Frontal cortex (tissue), 4 donors: Measurements from ENCODE around the gene EML4. TPM values are rescaled to one million over a fixed set of nuclear protein-coding genes. Genes with fewer than 3 reads are reported as not detected.

Experiments
- DNase-seq, 2 donors: peaks; one replicate each; pipeline ENCODE4 v3.0.0; 2012; ENCODE audit warnings: low spot score in 2 of 2
- FAIRE-seq: peaks from 2 replicates; lab custom pipeline; 2012; peaks lifted over from hg19 to GRCh38; lab: Jason Lieb, UNC
- total RNA-seq: library from RNA; depleted of rRNA; stranded (reverse); fragments of >200 nt; gene quantifications from one replicate; pipeline ENCODE4 v1.2.3, GENCODE V29; 2014
- donor health status: control.
- donor health status: control.
- donor health status: control.

EML4 gene
- total RNA-seq, 1 donor from 2014 or later = 33.8 TPM

DNA sequence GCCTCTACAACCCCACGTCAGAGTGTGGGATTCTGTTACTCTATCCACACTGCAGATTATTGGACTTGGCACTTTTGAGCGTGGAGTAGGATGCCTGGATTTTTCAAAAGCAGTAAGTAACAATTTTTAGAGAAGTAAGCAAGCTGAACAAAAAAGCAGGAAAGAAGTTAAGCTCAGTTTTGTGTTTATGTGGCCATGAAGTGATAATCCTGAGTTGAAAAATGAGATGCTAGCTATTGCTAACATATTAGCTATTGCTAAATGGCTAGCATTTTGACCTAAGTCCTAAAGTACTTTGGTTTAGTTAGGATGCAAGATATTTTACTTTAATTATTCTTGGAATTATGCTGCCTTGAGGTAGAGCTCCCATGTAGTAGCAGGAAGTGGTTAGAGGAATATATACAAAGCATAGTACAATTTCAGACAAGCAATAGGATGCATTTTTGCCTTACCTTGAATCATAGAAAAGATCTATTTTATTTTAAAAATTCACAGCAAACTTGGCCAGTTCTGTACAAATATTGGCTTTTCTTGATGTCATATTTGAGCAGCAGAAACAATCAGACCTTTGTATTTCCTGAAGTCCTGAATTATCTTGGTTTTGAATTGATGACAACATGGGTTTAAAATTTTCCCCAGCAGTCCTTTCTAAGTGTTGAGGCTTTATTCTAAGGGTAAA, 117.3 kb downstream of the EML4 start:
- no peak for FAIRE-seq

GRCh38 chr2:42288811-42289210, 119.7 kb downstream of the EML4 start:
- DNase-seq (no peak), FAIRE-seq (no peak)

More for the DNA sequence above, 117.3 kb downstream of the EML4 start:
- no peak for DNase-seq

DNA sequence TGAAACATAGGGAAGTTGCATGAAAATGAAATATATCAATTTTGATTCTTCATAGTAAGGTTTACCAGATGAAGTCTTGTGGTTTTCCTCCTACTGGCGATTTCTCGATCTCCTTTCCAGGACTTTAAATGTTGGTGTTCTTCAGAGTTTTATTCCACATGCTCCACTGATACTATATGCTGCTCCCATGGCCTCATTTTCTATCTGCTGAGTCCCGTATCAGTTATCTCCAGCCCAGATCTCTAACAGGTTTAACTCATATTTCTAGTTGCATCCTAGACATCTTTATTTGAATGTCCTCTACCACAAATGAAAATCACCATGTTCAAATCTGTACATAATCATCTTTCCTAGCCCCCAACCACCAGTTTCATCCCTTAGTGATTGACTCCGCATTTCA, 120.1 kb downstream of the EML4 start:
- DNase-seq (no peak), FAIRE-seq (no peak)

- FAIRE-seq (no peak), DNase-seq (no peak)
Observed at GRCh38 chr2:42290005-42290404, 120.9 kb downstream of the EML4 start.

- DNase-seq = no peak
- no peak for FAIRE-seq
Observed at GRCh38 chr2:42293019-42293418, 123.9 kb downstream of the EML4 start.

GRCh38 chr2:42296226-42296625, 127.1 kb downstream of the EML4 start:
- DNase-seq = no peak
- no peak for FAIRE-seq

- DNase-seq (no peak), FAIRE-seq (no peak)
Observed at GRCh38 chr2:42297322-42297936, 128.3 kb downstream of the EML4 start.

DNA sequence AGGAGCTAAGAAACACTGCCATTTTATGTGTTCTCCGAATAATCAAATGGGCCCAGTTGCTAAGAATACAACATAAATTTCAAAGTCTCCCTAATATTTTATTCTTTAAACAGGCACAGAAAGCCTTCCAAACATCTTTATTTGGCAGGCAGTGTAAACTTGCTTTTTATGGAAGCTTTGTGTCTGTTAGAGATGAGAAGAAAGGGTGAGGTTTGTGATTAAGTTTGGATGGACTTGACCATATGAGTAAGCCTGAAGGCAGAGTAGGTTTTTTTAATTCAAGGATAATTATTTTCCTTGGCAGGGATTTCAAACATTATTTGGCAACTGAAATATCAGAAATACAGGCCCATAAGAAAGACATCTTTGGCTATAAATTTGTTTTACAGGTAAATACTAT, 129.0 kb downstream of the EML4 start:
- FAIRE-seq (no peak), DNase-seq (no peak)

DNA sequence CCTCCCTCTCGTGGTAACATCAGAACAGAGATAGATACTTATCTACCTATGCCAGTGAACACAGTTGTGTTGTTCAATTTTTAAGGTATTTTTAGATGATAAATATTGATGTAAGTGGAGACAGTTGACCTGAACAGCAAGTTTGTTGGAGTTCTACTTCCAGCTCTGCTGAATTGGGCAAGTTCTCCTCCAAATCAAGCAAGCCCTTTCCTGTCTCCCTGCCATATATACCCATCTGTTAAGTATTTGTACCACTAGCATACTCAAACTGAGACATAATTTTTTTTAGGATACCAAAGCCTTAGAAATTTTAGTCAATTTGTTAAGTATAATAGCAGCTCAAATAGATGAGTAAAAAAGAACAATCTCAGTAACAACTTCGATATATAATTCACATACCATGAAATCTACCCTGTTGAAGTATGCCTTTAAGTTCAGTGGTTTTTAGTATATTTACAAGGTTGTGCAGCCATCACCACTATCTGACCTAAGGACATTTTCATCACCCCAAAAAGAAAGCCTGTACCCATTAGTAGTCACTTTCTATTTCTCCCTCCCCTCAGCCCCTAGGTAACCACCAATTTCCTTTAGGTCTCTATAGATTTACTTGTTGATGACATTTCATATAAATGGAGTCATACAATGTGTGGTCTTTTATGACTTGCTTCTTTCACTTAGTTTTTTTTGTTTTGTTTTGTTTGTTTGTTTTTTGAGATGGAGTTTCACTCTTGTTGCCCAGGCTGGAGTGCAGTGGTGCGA, 130.0 kb downstream of the EML4 start:
- DNase-seq = no peak
- no peak for FAIRE-seq

DNA sequence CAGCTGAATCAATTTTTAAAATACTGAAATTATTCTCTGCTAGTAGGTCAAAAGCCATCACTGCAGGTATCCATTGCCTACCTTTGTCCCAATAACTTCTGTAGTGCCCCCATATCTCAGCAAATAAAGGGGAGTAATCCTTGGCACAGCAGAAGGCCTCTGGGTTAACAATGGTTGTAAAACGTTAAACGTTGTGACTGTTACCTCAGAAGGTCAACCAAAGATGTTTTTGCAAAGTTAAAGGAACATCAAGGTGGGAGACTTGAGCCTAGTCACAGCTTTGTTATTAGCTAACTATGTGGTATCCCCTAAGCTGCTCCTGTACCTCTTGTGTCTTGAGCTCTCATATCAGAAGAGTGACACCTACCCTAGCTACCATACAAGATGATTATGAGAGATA, 131.4 kb downstream of the EML4 start:
- DNase-seq = no peak
- FAIRE-seq = no peak

DNA sequence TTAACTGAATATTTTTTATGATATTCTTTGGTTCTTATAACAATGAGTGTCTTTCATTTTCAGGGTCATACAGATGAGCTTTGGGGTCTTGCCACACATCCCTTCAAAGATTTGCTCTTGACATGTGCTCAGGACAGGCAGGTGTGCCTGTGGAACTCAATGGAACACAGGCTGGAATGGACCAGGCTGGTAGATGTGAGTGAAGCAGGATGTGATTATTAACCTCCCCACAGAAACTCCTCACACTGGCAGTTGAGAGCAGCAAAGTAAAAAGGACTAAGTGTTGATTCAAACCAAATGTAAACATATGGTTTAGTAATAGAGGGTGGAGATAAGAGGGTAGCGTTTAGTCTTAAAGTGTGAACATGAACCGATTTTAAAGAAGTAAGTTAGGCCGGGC, 134.1 kb downstream of the EML4 start:
- DNase-seq (no peak), FAIRE-seq (no peak)

- FAIRE-seq (no peak), DNase-seq (no peak)
Observed at GRCh38 chr2:42304059-42304713, 135.0 kb downstream of the EML4 start.

- DNase-seq (no peak), FAIRE-seq (no peak)
Observed at GRCh38 chr2:42307180-42307579, 138.0 kb downstream of the EML4 start.

- DNase-seq = no peak
- no peak for FAIRE-seq
Observed at GRCh38 chr2:42309366-42309765, 140.2 kb downstream of the EML4 start.

DNA sequence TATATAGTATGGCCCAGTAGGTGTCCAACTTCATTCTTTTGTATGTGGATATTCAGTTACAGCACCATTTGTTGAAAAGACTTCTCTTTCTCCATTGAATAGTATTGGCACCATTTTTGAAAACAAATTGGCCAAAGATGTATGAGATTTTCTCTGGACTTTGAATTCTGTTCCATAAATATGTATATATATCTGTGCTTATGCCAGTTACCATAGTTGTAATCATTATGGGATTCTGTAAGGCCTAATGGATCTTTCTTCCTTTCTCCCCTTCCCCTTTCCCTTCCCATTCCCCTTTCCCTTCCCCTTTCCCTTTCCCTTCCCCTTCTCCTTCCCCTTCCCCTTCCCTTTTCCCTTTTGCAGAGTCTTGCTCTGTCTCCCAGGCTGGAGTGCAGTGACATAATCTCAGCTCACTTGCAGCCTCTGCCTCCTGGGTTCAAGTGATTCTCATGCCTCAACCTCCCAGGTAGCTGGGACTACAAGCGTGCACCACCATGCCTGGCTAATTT, 140.9 kb downstream of the EML4 start:
- DNase-seq (no peak), FAIRE-seq (no peak)

DNA sequence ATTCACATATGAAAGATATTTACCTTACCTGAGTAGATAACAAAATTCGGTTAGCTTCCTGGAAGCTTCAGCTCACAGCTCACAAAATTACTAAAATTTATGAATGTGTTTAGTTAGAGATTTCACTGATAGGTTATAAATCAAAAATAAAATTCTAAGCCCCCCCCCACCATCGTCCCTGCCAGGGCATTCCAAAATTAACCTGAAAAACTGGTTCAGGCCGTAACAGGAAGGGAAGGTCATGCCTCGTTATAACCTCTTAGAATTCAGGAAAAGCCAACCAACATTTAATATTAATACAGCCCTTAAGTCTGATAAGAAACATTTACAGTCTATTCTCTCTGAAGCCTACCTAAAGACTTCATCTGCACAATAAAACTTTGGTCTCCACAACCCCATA, 143.0 kb downstream of the EML4 start:
- no peak for FAIRE-seq
- DNase-seq = no peak

DNA sequence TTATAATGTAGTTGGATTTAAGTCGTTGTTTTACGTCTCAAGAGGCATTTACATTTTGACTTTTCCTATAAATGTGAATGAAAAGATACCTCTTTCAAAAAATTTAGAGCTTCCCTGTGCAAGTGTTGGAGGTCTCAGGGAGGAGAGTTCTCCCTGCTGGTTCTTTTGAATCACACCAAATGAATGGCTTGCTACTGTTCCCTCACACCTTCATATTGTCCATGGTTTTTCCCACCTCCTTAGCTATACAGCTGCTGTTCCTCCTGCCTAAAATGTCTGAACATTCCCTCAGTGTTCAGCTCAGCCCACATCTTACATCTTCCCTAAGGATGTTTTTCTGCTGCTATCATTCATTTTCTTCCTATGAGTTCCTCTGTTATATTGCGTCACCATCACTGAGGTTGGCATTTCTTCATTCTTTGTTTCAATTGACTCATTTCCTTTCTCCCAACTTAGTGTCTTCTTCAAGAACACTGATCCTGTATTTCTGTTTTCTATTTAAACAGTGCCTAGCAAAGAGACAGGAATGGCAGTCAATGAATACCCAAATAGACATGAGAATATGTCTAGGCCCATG, 145.8 kb downstream of the EML4 start:
- FAIRE-seq = no peak

GRCh38 chr2:42315844-42316470, 146.8 kb downstream of the EML4 start:
- DNase-seq (no peak), FAIRE-seq (no peak)

More for the DNA sequence above, 145.8 kb downstream of the EML4 start:
- no peak for DNase-seq

DNA sequence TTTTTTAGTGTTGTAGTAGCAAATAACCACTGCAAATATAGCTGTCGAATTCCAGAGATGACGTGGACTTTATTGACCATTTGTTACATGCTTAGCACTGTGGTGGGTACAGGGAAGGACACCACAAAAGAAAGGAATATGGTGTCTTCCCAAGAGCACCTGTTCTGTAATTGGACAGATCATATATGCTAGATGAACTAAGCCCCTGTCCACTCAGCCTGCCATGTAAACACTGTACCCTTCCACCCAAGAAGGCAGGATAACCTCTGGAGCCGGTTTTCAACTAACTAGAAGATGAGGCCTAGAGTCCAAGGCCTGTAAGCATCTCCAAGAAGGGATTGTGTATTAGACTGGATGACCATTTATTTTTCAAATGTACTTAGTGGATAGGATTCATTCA, 147.8 kb downstream of the EML4 start:
- no peak for DNase-seq
- no peak for FAIRE-seq

- FAIRE-seq (no peak), DNase-seq (no peak)
Observed at GRCh38 chr2:42317486-42317885, 148.3 kb downstream of the EML4 start.
